Adrenal gland (tissue), 5 donors: ENCODE results near the gene PTGIR.

ENCODE experiments used
- CTCF ChIP-seq, 6 experiments: fragments of 450-650 bp in 4 of 6; fragments of 200-600 bp in 2 of 6; sonication (generic) in 1 of 6; IDR thresholded peaks; 1 replicate in 5 of 6; 2 replicates in 1 of 6; pipeline versions ENCODE4 v1.5.1 to v1.8.0; 2016 to 2021; ENCODE audit warnings: antibody characterized with exemption in 6 of 6, mild to moderate bottlenecking in 2 of 6, moderate library complexity in 1 of 6
- POLR2A ChIP-seq, 2 donors: fragments of 450-650 bp; IDR thresholded peaks; one replicate each; pipeline ENCODE4 v1.6.1; 2017; ENCODE audit warnings: antibody characterized with exemption in 2 of 2, mild to moderate bottlenecking in 2 of 2, moderate library complexity in 1 of 2
- donor health status: DM: no; HTN: no; CAD: no.

GRCh38 chr19:46610413-46610775, 14.5 kb downstream of the PTGIR start:
- TF ChIP-seq CTCF (IDR thresholded peaks at IDR 0.05), result no peak
- TF ChIP-seq POLR2A (IDR thresholded peaks at IDR 0.05), result no peak
